Effector memory CD4-positive, alpha-beta T cell (primary cell): ENCODE results near the gene TMEM184C.

Experiments used
- DNase-seq, 3 donors: peaks; one replicate each; pipeline ENCODE4 v3.0.0-alpha.2; 2020
- H3K27ac ChIP-seq: 2 replicates; pipeline ENCODE4 v1.7.0; 2013; ENCODE audit warnings: mild to moderate bottlenecking, low read length, moderate library complexity; ENCODE audit not compliant: insufficient read depth, poor library complexity, severe bottlenecking
- H3K27me3 ChIP-seq: replicated peaks from 2 replicates; pipeline ENCODE4 v1.7.0; 2013; ENCODE audit warnings: mild to moderate bottlenecking, low read length; ENCODE audit not compliant: insufficient read depth, control insufficient read depth, poor library complexity, severe bottlenecking
- H3K36me3 ChIP-seq: 2 replicates; pipeline ENCODE4 v1.7.0; 2013; ENCODE audit warnings: mild to moderate bottlenecking, low read length, moderate library complexity; ENCODE audit not compliant: control insufficient read depth, insufficient read depth
- H3K4me1 ChIP-seq: 2 replicates; pipeline ENCODE4 v1.7.0; 2013; ENCODE audit warnings: low read length, mild to moderate bottlenecking; ENCODE audit not compliant: control insufficient read depth, insufficient read depth, poor library complexity, severe bottlenecking
- H3K4me3 ChIP-seq: 2 replicates; pipeline ENCODE4 v1.7.0; 2013; ENCODE audit warnings: low read length, low read depth, mild to moderate bottlenecking; ENCODE audit not compliant: insufficient read depth, poor library complexity, severe bottlenecking
- H3K9me3 ChIP-seq: 2 replicates; pipeline ENCODE4 v1.7.0; 2013; ENCODE audit warnings: mild to moderate bottlenecking, low read length, moderate library complexity; ENCODE audit not compliant: control insufficient read depth

The TMEM184C gene

GRCh38 chr4:147640331-147640730 lies 23.1 kb downstream of the TMEM184C start:
- H3K27me3 ChIP-seq = no peaks in the 10 kb centered on the region
- H3K4me1 ChIP-seq = no peaks in the 10 kb centered on the region
- H3K4me3 ChIP-seq = no peak overlapping the region
- no peaks in the 10 kb centered on the region for H3K9me3 ChIP-seq
- no peak for DNase-seq
- H3K27ac ChIP-seq = no peak overlapping the region
- peaks cover 14% of the 10 kb centered on the region for H3K36me3 ChIP-seq

GRCh38 chr4:147643616-147644015 lies 26.4 kb downstream of the TMEM184C start:
- Histone ChIP-seq H3K36me3 (peaks cover 10% of the 10 kb centered on the region), H3K4me3 (no peak overlapping the region), H3K4me1 (peaks cover 3% of the 10 kb centered on the region), H3K9me3 (no peaks in the 10 kb centered on the region), H3K27ac (no peak overlapping the region), H3K27me3 (no peaks in the 10 kb centered on the region)
- no peak for DNase-seq

GRCh38 chr4:147644471-147644870 lies 27.3 kb downstream of the TMEM184C start:
- Histone ChIP-seq H3K4me1 (peaks cover 3% of the 10 kb centered on the region), H3K36me3 (peaks cover 10% of the 10 kb centered on the region), H3K9me3 (no peaks in the 10 kb centered on the region), H3K27ac (no peak overlapping the region), H3K4me3 (no peak overlapping the region), H3K27me3 (no peaks in the 10 kb centered on the region)
- DNase-seq = no peak

DNA sequence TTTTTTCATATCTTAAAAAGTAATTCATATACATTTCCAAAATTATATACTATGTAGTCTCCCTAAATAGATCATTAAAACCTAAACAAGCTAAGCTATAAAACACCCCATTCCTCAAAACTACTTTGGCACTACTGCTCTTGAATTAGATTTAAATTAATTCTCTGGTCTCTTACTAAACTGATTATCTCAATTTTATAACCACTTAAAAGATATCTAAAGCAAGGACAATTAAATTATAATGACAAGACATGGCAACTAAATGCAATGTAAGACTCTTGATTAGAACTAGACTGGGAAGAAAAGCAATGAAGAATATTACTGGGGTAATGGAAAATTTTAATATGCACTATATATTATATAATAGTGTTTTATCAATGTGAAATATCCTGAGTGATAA lies 27.9 kb downstream of the TMEM184C start:
- no peak overlapping the region for H3K27ac ChIP-seq
- H3K27me3 ChIP-seq = no peaks in the 10 kb centered on the region
- DNase-seq = no peak
- H3K4me1 ChIP-seq = peaks cover 3% of the 10 kb centered on the region
- H3K36me3 ChIP-seq = peaks cover 10% of the 10 kb centered on the region
- H3K9me3 ChIP-seq = no peaks in the 10 kb centered on the region
- H3K4me3 ChIP-seq = no peak overlapping the region

DNA sequence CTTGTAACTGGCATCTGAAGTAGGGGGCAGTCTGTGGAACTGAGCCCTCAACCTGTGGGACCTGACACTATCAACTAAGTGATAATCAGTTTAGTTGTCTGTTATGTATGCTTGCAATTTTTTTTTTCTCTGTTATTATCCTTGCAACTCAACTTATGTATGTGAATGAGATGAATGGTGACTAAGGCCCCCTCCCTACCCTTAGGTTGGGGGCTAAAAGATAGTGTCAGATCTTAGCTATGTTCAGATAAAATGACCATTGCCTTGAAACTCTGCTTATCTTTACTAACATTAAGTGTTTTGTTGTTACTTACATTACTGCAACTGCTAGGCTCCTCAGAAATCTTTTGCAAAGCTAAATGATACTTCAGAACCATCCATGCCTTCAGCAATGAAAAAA lies 31.5 kb downstream of the TMEM184C start:
- Histone ChIP-seq H3K9me3 (no peaks in the 10 kb centered on the region), H3K27me3 (no peaks in the 10 kb centered on the region), H3K4me1 (peaks cover 3% of the 10 kb centered on the region), H3K27ac (no peak overlapping the region), H3K4me3 (no peak overlapping the region), H3K36me3 (peaks cover 10% of the 10 kb centered on the region)
- no peak for DNase-seq

- H3K4me1 ChIP-seq = peaks cover 3% of the 10 kb centered on the region
- no peak overlapping the region for H3K27ac ChIP-seq
- no peak overlapping the region for H3K4me3 ChIP-seq
- DNase-seq = no peak
- H3K27me3 ChIP-seq = no peaks in the 10 kb centered on the region
- H3K36me3 ChIP-seq = peaks cover 10% of the 10 kb centered on the region
- H3K9me3 ChIP-seq = no peaks in the 10 kb centered on the region
These were observed 34.4 kb downstream of the TMEM184C start for GRCh38 chr4:147651563-147651962.

DNA sequence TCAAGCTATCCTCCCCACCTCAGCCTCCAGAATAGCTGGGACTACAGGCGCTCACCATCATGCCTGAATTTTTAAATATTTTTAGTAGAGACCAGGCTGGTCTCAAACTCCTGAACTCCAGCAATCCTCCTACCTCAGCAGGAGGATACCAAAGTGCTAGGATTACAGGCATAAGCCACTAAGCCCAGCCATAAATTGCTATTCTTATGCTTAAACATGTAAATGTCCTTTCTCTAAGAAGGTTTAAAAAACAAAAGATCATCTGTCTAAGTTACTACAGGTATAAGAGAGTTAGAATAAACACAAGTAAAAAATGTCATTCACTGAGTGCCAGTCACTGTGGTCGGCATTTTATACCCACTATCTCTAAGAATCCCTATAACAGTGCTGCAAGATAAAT lies 38.4 kb downstream of the TMEM184C start:
- no peaks in the 10 kb centered on the region for H3K27me3 ChIP-seq
- H3K36me3 ChIP-seq = peaks cover 15% of the 10 kb centered on the region
- no peak overlapping the region for H3K27ac ChIP-seq
- H3K4me1 ChIP-seq = no peaks in the 10 kb centered on the region
- no peaks in the 10 kb centered on the region for H3K9me3 ChIP-seq
- H3K4me3 ChIP-seq = no peak overlapping the region
- no peak for DNase-seq

DNA sequence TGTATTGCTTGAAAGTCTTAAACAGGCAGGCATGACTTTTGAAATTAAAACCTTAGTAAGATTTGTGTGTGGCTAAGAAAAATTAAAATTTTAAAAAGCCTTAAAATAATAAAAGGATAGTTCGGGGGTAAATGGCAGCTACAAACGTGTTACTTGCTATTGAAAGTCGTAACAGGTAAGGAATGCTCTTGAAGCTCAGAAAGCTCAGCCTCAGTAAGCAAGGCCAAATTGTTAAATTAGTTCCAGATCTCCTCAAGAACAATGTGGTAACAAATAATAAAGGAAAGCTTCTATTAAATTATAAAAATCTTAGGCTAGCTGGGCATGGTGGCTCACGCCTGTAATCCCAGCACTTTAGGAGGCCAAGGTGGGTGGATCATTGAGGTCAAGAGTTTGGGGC lies 41.3 kb downstream of the TMEM184C start:
- no peak for DNase-seq
- Histone ChIP-seq H3K36me3 (peaks cover 22% of the 10 kb centered on the region), H3K9me3 (no peaks in the 10 kb centered on the region), H3K27me3 (no peaks in the 10 kb centered on the region), H3K4me3 (no peak overlapping the region), H3K4me1 (no peaks in the 10 kb centered on the region), H3K27ac (no peak overlapping the region)

DNA sequence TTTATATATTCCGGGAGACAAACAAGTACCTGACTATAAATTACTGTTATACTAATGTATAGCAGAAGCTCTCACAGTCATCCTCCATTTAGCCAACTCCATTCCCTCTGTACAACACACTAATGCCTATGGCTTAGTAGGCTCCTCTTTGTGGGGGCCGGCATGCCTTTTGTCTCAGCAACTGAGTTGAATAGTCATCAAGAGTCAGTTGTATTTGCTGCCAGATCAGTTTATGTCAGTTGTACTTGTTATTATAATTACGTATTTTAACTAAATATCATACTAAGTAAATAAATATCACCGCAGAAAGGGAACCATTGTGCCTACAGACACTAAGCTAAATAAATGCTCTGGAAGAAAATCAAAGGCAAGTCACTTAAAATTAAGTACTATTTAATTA lies 56.9 kb downstream of the TMEM184C start:
- H3K27ac ChIP-seq = no peak overlapping the region
- H3K36me3 ChIP-seq = peaks cover 6% of the 10 kb centered on the region
- no peaks in the 10 kb centered on the region for H3K27me3 ChIP-seq
- DNase-seq = no peak
- no peak overlapping the region for H3K4me3 ChIP-seq
- no peaks in the 10 kb centered on the region for H3K9me3 ChIP-seq
- H3K4me1 ChIP-seq = no peaks in the 10 kb centered on the region

- no peak for DNase-seq
- Histone ChIP-seq H3K4me3 (no peak overlapping the region), H3K9me3 (no peaks in the 10 kb centered on the region), H3K36me3 (peaks cover 6% of the 10 kb centered on the region), H3K4me1 (no peaks in the 10 kb centered on the region), H3K27me3 (no peaks in the 10 kb centered on the region), H3K27ac (no peak overlapping the region)
These were observed 57.3 kb downstream of the TMEM184C start for GRCh38 chr4:147674496-147674895.

GRCh38 chr4:147678106-147678505 lies 60.9 kb downstream of the TMEM184C start:
- Histone ChIP-seq H3K4me3 (no peak overlapping the region), H3K36me3 (peaks cover 6% of the 10 kb centered on the region), H3K9me3 (no peaks in the 10 kb centered on the region), H3K4me1 (peaks cover 1% of the 10 kb centered on the region), H3K27me3 (no peaks in the 10 kb centered on the region), H3K27ac (no peak overlapping the region)
- DNase-seq = no peak
